Measurements from ENCODE around the gene NAMPT. TPM values are rescaled to one million over a fixed set of nuclear protein-coding genes. Genes with fewer than 3 reads are reported as not detected.

The NAMPT gene
- total RNA-seq, 1 experiment from 2014 or later, result 364 TPM

DNA sequence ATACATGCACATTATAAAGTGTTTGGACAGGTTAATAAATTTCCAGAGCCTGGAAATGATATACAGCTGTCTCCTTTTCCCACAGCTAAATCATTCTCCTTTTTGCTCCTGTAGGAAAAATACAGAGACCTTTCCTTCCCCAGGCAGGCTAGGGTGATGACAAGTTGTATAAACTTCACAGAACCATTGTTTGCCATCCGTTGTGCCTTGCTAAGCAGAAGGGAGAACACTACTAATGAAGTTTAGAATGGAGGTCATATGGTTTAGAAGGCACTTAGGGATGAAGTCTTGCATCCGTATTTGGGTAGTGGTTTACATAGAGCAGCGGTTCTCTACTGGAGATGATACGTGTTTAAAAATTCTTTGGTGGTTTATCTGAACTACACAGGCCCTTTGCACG, 46.0 kb downstream of the NAMPT start:
- peaks cover 4% of the 10 kb centered on the region for H3K36me3 Mint-ChIP-seq (ENCODE audit: insufficient read depth, unreplicated experiment)
- CTCF ChIA-PET, result no interaction called here
- H3K4me3 Mint-ChIP-seq (ENCODE audit: low read depth, unreplicated experiment), result no peak overlapping the region
- no peak for DNase-seq
- H3K27me3 Mint-ChIP-seq (ENCODE audit: unreplicated experiment), result no peaks in the 10 kb centered on the region
- BruUV-seq (replicated peaks), result no TSS peak
- peaks cover 7% of the 10 kb centered on the region for H3K4me1 Mint-ChIP-seq (ENCODE audit: low read depth, unreplicated experiment)
- intact Hi-C loops (cut with micrococcal nuclease; ENCODE audit: unreplicated experiment), result no loop called here
- H3K27ac Mint-ChIP-seq (ENCODE audit: unreplicated experiment), result no peak overlapping the region
- peaks cover under 1% of the 10 kb centered on the region for H3K9me3 Mint-ChIP-seq (ENCODE audit: low read depth, unreplicated experiment)
- TF ChIP-seq, protein P1, sequence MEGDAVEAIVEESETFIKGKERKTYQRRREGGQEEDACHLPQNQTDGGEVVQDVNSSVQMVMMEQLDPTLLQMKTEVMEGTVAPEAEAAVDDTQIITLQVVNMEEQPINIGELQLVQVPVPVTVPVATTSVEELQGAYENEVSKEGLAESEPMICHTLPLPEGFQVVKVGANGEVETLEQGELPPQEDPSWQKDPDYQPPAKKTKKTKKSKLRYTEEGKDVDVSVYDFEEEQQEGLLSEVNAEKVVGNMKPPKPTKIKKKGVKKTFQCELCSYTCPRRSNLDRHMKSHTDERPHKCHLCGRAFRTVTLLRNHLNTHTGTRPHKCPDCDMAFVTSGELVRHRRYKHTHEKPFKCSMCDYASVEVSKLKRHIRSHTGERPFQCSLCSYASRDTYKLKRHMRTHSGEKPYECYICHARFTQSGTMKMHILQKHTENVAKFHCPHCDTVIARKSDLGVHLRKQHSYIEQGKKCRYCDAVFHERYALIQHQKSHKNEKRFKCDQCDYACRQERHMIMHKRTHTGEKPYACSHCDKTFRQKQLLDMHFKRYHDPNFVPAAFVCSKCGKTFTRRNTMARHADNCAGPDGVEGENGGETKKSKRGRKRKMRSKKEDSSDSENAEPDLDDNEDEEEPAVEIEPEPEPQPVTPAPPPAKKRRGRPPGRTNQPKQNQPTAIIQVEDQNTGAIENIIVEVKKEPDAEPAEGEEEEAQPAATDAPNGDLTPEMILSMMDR (IDR thresholded peaks at IDR 0.05; ENCODE audit: unreplicated experiment), result no peak

DNA sequence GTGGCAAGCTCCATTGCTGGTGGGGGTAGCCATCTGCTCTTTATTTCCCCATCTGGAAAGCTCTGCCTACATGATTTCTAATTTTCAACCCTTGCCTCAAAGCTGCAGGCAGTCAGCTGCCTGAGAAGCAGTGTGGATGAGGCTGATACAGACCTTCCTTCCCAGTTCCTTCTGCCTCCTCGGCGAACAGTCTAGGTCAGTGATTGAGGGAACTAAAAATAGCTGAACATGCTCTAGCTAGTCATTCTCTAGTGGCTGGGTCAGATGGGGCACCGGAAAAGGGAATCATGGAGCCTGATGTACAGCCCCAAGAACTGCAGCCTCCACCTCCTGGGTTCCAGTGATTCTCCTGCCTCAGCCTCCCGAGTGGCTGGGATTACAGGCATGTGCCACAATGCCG, 48.7 kb downstream of the NAMPT start:
- Mint-ChIP-seq H3K27me3 (ENCODE audit: unreplicated experiment) (no peaks in the 10 kb centered on the region), H3K27ac (ENCODE audit: unreplicated experiment) (no peak overlapping the region), H3K36me3 (ENCODE audit: insufficient read depth, unreplicated experiment) (no peaks in the 10 kb centered on the region), H3K4me3 (ENCODE audit: low read depth, unreplicated experiment) (no peak overlapping the region), H3K4me1 (ENCODE audit: low read depth, unreplicated experiment) (no peaks in the 10 kb centered on the region), H3K9me3 (ENCODE audit: low read depth, unreplicated experiment) (no peaks in the 10 kb centered on the region)
- BruUV-seq (replicated peaks), result no TSS peak
- CTCF ChIA-PET, result no interaction called here
- intact Hi-C loops (cut with micrococcal nuclease; ENCODE audit: unreplicated experiment), result no loop called here
- TF ChIP-seq, protein P1 (IDR thresholded peaks at IDR 0.05; ENCODE audit: unreplicated experiment), result no peak
- DNase-seq, result no peak

DNA sequence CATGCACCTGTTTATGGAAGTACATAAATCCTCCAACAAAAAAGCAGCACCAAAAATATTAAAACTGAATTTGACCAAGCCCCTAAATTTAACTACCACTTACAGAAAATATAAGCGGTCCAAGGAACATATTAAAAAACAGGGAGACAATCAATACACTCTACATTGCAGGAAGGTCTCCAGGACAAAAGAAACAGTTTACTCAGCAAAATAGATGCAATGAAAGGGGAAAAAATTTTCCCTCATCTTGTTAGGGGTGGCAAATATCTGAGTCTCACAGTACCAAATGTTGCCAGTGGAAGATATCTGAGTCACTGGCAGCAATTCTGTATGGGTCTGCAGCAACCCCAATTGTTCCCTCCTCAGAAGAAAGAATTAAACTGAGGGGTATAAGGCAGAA, 50.4 kb downstream of the NAMPT start:
- Mint-ChIP-seq H3K4me3 (ENCODE audit: low read depth, unreplicated experiment) (no peak overlapping the region), H3K27ac (ENCODE audit: unreplicated experiment) (no peak overlapping the region), H3K9me3 (ENCODE audit: low read depth, unreplicated experiment) (no peaks in the 10 kb centered on the region), H3K36me3 (ENCODE audit: insufficient read depth, unreplicated experiment) (no peaks in the 10 kb centered on the region), H3K27me3 (ENCODE audit: unreplicated experiment) (no peaks in the 10 kb centered on the region), H3K4me1 (ENCODE audit: low read depth, unreplicated experiment) (no peaks in the 10 kb centered on the region)
- CTCF ChIA-PET, result no interaction called here
- TF ChIP-seq, protein P1 (IDR thresholded peaks at IDR 0.05; ENCODE audit: unreplicated experiment), result no peak
- BruUV-seq (replicated peaks), result no TSS peak
- intact Hi-C loops (cut with micrococcal nuclease; ENCODE audit: unreplicated experiment), result no loop called here
- no peak for DNase-seq

DNA sequence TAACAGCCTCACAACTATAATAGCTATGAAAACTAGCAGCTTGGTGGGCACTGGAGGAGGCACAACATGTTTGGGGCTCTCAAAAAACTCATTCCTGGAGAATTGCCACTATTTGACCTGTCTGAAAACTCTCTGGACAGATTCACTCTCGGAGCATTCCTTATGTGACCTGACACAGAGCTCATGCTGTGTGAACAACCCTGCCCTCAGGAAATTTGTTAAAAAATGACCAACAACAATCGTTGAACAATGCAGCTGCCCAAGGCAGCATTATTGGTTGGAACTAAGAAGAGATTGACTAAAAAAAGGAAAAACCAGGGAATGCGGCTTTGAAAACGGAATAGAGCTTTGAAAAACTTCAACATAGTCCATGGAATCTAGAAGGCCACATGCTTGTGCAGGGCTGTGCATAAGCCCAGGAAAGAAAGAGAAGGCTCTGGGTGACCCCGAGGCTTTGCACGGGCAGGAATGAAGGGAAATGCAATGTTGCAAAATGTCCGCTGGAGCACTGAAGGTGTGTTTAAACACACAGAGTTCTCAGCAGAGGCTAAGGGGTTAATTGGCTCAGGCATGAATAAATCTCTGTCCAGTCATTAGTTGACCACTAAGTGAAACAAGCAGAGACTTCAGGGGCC, 52.8 kb downstream of the NAMPT start:
- Mint-ChIP-seq H3K27me3 (ENCODE audit: unreplicated experiment) (no peaks in the 10 kb centered on the region), H3K9me3 (ENCODE audit: low read depth, unreplicated experiment) (no peaks in the 10 kb centered on the region), H3K27ac (ENCODE audit: unreplicated experiment) (no peak overlapping the region), H3K4me1 (ENCODE audit: low read depth, unreplicated experiment) (no peaks in the 10 kb centered on the region), H3K36me3 (ENCODE audit: insufficient read depth, unreplicated experiment) (no peaks in the 10 kb centered on the region), H3K4me3 (ENCODE audit: low read depth, unreplicated experiment) (no peak overlapping the region)
- DNase-seq, result no peak
- BruUV-seq (replicated peaks), result no TSS peak
- TF ChIP-seq, protein P1 (IDR thresholded peaks at IDR 0.05; ENCODE audit: unreplicated experiment), result no peak
- CTCF ChIA-PET, result no interaction called here
- intact Hi-C loops (cut with micrococcal nuclease; ENCODE audit: unreplicated experiment), result no loop called here

Measured in Calu3 (cell line).